Esophagus squamous epithelium (tissue), 5 donors: ENCODE measurements around the gene CHORDC1. TPM values are rescaled to one million over a fixed set of nuclear protein-coding genes. Genes with fewer than 3 reads are reported as not detected.
"Not testable (repeated sequence)": the region's sequence is repeated elsewhere in the genome, so short reads cannot be mapped to it uniquely, and the experiment has no call there.

Source experiments
- DNase-seq: peaks from one replicate; lab custom pipeline; 2025; lab: John Stamatoyannopoulos, UW
- H3K27ac ChIP-seq, 4 donors: fragments of 200-600 bp; sonication (generic); one replicate each; pipeline ENCODE4 v1.5.1; 2016 to 2019; ENCODE audit warnings: mild to moderate bottlenecking in 1 of 4
- H3K27me3 ChIP-seq, 4 donors: fragments of 200-600 bp; sonication (generic); 1 replicate in 3 of 4; 2 replicates in 1 of 4; pipeline versions ENCODE4 v1.5.1 to v1.6.0; 2017 to 2021; ENCODE audit warnings: antibody characterized with exemption in 1 of 4
- H3K36me3 ChIP-seq, 3 donors: fragments of 200-600 bp; sonication (generic); one replicate each; pipeline ENCODE4 v1.5.1; 2016 to 2019
- H3K4me1 ChIP-seq, 3 donors: fragments of 200-600 bp; sonication (generic); one replicate each; pipeline ENCODE4 v1.5.1; 2017 to 2019
- H3K4me3 ChIP-seq, 4 donors: fragments of 200-600 bp; sonication (generic); 1 replicate in 3 of 4; 2 replicates in 1 of 4; pipeline ENCODE4 v1.5.1; 2016 to 2019; ENCODE audit warnings: mild to moderate bottlenecking in 2 of 4, moderate library complexity in 1 of 4
- H3K9me3 ChIP-seq, 3 donors: fragments of 200-600 bp; sonication (generic); one replicate each; pipeline ENCODE4 v1.5.1; 2016 to 2019
- POLR2A ChIP-seq, 4 donors: fragments of 450-650 bp; IDR thresholded peaks; one replicate each; pipeline ENCODE4 v1.6.1; 2017; ENCODE audit warnings: antibody characterized with exemption in 4 of 4, mild to moderate bottlenecking in 4 of 4, moderate library complexity in 3 of 4
- WGBS, 2 donors: methylation state at CpG; one replicate each; pipeline ENCODE4 v1.1.5; 2018; 5-methylcytosine and 5-hydroxymethylcytosine counted together
- intact Hi-C: fragments of 100-400 bp; cut with DNase I; formaldehyde crosslinking; loops from one replicate; pipeline ENCODE4 v1.15.0; 2022
- total RNA-seq, 4 donors: library from RNA; depleted of rRNA; stranded (reverse); fragments of >200 nt; gene quantifications; one replicate each; pipeline ENCODE4 v1.1.0, GENCODE V29; 2016
- TF ChIP-seq, protein P1 (sequence below), 6 experiments: fragments of 450-650 bp in 4 of 6; fragments of 200-600 bp in 2 of 6; sonication (generic) in 2 of 6; IDR thresholded peaks; one replicate each; pipeline ENCODE4 v1.5.1; 2016 to 2019; ENCODE audit warnings: antibody characterized with exemption in 6 of 6, mild to moderate bottlenecking in 4 of 6, moderate library complexity in 4 of 6
- donor health status: DM: yes; HTN: yes; CAD: no.

CHORDC1 gene
- total RNA-seq, 4 donors from 2014 or later: 23.1 to 64.8 (median 36.5) TPM

DNA sequence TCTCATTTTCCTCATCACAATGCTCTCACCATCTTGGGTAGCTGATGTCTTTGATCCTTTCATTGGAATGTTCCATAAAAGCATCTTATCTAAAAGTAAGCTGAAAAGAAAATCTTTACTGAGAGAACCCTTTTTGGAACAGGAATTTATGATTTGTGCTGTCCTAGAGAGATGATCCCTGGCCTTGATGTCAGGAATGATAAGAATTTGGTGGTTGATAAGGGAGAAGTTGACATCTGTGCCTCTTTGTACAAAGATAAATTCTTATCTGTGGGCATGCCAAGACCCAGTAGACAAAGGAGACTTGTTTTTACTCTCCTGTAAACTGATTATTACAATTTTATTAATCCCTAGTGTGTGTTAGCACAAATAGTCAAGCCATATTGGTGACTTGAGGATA, 51.5 kb downstream of the CHORDC1 start:
- Histone ChIP-seq H3K27me3 (no peaks in the 10 kb centered on the region), H3K4me3 (no peak overlapping the region), H3K4me1 (no peaks in the 10 kb centered on the region), H3K9me3 (no peaks in the 10 kb centered on the region), H3K27ac (no peak overlapping the region), H3K36me3 (no peaks in the 10 kb centered on the region)
- intact Hi-C loops: no loop called here
- TF ChIP-seq, protein P1, sequence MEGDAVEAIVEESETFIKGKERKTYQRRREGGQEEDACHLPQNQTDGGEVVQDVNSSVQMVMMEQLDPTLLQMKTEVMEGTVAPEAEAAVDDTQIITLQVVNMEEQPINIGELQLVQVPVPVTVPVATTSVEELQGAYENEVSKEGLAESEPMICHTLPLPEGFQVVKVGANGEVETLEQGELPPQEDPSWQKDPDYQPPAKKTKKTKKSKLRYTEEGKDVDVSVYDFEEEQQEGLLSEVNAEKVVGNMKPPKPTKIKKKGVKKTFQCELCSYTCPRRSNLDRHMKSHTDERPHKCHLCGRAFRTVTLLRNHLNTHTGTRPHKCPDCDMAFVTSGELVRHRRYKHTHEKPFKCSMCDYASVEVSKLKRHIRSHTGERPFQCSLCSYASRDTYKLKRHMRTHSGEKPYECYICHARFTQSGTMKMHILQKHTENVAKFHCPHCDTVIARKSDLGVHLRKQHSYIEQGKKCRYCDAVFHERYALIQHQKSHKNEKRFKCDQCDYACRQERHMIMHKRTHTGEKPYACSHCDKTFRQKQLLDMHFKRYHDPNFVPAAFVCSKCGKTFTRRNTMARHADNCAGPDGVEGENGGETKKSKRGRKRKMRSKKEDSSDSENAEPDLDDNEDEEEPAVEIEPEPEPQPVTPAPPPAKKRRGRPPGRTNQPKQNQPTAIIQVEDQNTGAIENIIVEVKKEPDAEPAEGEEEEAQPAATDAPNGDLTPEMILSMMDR (IDR thresholded peaks at IDR 0.05): no peak
- TF ChIP-seq POLR2A (IDR thresholded peaks at IDR 0.05): no peak
- DNase-seq: no peak

DNA sequence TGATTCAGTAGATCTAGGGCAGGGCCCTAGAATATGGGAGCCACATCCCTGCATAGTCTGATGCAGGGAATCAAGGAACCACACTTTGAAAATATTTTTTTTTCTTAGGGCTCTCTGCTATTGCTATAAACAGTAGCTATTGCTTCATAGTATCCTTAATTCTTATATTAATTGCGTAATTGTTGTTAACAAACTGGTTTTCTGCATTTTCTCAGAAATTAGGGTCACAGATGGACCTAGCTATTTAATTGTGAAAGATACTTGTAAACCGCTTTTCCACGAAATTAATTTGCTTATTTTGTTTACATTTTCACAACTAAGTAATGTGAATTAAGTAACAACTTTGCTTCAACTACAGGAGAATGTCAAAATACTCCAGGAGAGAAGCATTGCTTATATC, 54.3 kb downstream of the CHORDC1 start:
- Histone ChIP-seq H3K9me3 (no peaks in the 10 kb centered on the region), H3K4me3 (no peak overlapping the region), H3K36me3 (no peaks in the 10 kb centered on the region), H3K4me1 (no peaks in the 10 kb centered on the region), H3K27me3 (no peaks in the 10 kb centered on the region), H3K27ac (no peak overlapping the region)
- TF ChIP-seq, protein P1 (IDR thresholded peaks at IDR 0.05): no peak
- no peak for TF ChIP-seq POLR2A (IDR thresholded peaks at IDR 0.05)
- WGBS, 2 donors: 73 to 85% methylated on average over 3 of the region's 3 CpGs
- DNase-seq: no peak
- intact Hi-C loops: no loop called here

DNA sequence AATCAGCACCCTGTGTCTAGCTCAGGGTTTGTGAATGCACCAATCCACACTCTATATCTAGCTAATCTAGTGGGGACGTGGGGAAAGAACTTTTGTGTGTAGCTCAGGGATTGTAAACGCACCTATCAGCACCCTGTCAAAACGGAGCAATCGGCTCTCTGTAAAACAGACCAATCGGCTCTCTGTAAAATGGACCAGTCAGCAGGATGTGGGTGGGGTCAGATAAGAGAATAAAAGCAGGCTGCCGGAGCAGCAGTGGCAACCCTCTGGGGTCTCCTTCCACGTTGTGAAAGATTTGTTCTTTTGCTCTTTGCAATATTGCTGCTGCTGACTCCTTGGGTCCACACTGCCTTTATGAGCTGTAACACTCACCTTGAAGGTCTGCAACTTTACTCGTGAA, 55.1 kb downstream of the CHORDC1 start:
- H3K27ac ChIP-seq, intact Hi-C loops: not testable (repeated sequence)
- 82 to 86% methylated on average over 7 to 8 of the region's 8 CpGs for WGBS, 2 donors

DNA sequence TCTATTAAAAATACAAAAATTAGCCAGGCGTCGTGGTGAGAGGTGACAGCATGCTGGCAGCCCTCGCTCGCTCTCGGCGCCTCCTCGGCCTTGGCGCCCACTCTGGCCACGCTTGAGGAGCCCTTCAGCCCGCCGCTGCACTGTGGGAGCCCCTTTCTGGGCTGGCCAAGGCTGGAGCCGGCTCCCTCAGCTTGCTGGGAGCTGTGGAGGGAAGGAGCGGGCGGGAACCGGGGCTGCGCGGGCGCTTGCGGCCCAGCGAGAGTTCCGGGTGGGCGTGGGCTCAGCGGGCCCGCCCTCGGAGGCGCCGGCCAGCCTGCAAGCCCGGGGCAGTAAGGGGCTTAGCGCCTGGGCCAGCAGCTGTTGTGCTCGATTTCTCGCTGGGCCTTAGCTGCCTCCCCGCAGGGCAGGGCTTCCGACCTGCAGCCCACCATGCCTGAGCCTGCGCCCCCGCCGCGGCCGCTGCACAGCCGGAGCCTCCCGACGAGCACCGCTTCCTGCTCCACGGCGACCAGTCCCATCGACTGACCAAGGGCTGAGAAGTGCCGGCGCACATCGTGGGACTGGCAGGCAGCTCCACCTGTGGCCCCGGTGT, 55.8 kb downstream of the CHORDC1 start:
- H3K36me3 ChIP-seq, H3K27me3 ChIP-seq, H3K4me3 ChIP-seq, H3K4me1 ChIP-seq, H3K9me3 ChIP-seq, DNase-seq, intact Hi-C loops, H3K27ac ChIP-seq: not testable (repeated sequence)
- 83 to 92% methylated on average over 2 to 4 of the region's 49 CpGs for WGBS, 2 donors

More for the DNA sequence above, 55.1 kb downstream of the CHORDC1 start:
- H3K36me3 ChIP-seq, H3K27me3 ChIP-seq, H3K4me1 ChIP-seq, H3K4me3 ChIP-seq, DNase-seq, H3K9me3 ChIP-seq: not testable (repeated sequence)

Other genes with a start within 250 kb of the CHORDC1 start
- not detected for gene TRIM49C, start 191.9 kb downstream of the CHORDC1 start, total RNA-seq
- not detected for gene UBTFL1, start 137.1 kb downstream of the CHORDC1 start, total RNA-seq
- 1 to 10 TPM in 1 of 4 donors, under 1 TPM in 2, not detected in 1; 0.44 to 1.1 (median 0.76) TPM for gene NAALAD2, start 88.4 kb downstream of the CHORDC1 start, total RNA-seq